ENCODE results near the gene YWHAH.
A peak's percentile ranks its signal among the peaks of the same experiment; 100 is the strongest.
"Not testable (repeated sequence)": the region's sequence is repeated elsewhere in the genome, so short reads cannot be mapped to it uniquely, and the experiment has no call there.

Gene YWHAH

GRCh38 chr22:31951194-31952093 is 7.1 kb downstream of the YWHAH start:
- no peak for DNase-seq

DNA sequence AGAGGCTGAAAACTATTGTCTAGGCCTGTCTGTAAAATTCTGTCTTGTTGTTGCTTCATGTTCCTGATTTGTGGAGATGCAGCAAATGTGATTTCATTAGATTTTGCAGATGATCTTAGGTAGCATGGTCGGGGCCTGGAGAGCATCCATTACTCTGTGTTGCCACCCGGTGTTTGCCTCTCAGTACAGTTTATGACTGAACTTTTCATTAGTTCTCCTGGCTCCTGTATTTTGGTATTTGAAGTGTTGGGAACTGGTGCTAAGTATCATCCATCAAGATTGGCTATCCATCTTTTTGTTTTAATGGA is 7.7 kb downstream of the YWHAH start:
- DNase-seq, result no peak

DNA sequence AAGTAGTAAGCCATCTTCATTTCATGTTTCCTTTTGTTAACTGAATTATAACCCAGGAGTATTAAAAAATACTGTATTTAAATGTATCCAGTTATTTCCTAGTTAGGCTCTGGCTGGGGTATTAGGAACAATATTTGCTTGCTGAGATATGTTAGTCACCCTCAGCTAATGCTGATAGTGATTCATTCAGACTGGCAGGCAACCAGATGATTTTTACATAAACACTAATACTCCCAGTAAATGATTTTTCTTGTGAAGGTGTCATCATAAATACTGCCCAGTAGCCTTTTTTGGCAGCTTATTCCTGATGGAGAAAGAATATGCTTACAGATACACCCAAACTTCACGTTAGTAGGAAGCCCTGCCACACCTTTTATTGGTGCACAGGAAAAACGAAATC is 8.1 kb downstream of the YWHAH start:
- no peak for DNase-seq

DNA sequence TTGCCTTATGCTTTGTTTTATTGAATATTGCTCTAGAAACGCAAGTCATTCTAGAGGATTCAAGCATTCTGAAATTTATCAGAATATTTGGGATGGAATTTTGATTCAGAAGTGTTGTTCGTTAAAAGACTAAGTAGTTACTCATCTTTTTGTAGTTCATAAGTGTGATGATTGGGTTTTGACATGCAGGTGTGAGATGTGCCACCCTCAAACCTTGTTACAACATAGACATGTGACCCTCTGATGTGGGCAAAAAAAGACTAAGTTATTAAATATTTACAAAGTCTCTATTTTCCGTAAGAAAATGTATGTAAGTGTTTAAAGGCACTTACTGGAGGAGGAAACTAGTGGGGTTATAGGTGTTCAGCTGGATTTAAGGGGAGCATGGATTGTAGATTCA is 8.9 kb downstream of the YWHAH start:
- no peak for DNase-seq

DNA sequence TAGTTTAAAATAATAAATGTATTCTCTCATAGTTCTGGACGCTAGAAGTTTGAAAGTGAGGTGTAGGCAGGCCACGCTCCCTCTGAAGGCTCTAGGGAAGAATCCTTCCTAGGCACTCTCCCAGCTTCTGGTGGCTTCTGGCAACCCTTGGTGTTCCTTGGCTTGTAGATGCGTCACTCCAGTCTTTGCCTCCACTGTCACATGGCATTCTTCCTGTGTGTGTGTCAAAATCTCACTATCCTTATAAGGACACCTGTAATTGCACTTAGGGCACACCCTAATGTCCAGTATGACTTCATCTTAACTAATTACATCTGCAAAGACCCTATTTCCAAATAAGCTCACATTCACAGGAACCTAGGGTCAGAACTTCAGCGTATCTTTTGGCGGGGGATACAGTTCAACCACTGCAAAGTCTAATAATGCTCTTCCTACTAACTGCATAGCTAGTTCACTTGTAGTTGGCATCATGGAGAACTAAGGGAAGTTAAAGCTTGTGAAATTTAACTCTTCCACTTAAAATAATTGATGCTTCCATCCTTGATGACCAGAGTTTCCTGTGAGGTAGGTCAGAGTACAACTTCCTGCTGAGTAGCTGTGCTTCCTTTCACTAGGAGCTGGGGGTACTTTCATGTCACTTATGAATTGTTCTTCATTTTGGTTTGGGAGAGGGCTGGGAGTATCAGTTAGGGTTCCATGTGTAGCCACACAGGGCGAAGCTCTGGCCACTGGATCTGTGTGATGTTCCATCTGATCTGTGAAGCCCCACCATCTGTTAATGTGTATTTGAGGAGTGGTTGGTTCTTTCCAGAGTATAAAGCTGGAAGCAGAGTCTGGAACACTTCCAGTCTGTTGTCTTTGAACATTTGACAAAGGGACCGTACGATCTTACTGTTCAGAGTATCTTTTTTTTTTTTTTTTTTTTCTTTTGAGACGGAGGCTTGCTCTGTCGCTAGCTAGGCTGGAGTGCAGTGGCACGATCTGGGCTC is 10.5 kb downstream of the YWHAH start:
- DNase-seq, result no peak

DNA sequence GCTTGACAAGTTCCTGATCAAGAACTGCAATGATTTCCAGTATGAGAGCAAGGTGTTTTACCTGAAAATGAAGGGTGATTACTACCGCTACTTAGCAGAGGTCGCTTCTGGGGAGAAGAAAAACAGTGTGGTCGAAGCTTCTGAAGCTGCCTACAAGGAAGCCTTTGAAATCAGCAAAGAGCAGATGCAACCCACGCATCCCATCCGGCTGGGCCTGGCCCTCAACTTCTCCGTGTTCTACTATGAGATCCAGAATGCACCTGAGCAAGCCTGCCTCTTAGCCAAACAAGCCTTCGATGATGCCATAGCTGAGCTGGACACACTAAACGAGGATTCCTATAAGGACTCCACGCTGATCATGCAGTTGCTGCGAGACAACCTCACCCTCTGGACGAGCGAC is 12.0 kb downstream of the YWHAH start:
- DNase-seq, result no peak

DNA sequence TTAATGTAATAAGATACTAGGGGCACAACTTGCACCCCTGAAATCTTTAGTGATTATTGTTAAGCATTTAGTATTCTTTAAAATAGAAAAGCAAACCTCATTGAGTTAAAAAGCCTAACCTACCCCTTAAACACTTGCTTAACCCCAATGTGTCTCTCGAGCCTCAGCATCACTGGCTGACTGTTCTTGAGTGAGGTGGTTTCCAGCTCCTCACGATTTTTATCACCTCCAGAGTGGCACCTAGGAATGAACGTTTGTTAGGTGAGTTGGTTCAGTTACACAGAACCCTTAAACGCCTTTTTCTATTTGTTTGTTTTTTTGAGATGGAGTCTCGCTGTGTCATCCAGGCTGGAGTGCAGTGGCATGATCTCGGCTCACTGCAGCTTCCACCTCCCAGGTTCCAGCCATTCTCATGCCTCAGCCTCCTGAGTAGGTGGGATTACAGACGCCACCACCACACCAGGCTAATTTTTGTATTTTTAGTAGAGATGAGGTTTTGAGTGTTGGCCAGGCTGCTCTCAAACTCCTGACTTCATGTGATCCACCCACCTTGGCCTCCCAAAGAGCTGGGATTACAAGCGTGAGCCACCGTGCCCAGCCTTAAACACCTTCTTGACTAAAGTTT is 13.7 kb downstream of the YWHAH start:
- DNase-seq, result no peak

GRCh38 chr22:31958625-31959239 is 14.4 kb downstream of the YWHAH start:
- DNase-seq, result no peak

DNA sequence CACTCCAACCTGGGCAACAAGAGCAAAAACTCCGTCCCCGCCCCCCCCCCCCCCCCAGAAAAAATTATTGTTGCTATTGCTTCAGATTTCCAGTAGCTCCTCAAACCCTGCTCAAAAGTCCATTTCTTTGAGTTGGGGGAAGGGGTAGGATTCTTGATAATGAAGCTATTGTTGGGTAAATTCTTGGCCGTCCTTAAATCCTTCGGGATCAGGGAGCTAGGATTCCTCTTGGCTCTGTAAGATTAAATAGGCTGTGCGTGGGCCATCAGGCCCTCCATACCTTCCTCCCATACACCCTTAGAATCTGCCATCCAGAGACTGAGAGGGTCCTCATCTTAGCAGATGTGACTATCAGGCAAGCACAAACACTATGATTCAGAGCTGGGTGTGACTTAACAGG is 16.4 kb downstream of the YWHAH start:
- DNase-seq, result no peak

DNA sequence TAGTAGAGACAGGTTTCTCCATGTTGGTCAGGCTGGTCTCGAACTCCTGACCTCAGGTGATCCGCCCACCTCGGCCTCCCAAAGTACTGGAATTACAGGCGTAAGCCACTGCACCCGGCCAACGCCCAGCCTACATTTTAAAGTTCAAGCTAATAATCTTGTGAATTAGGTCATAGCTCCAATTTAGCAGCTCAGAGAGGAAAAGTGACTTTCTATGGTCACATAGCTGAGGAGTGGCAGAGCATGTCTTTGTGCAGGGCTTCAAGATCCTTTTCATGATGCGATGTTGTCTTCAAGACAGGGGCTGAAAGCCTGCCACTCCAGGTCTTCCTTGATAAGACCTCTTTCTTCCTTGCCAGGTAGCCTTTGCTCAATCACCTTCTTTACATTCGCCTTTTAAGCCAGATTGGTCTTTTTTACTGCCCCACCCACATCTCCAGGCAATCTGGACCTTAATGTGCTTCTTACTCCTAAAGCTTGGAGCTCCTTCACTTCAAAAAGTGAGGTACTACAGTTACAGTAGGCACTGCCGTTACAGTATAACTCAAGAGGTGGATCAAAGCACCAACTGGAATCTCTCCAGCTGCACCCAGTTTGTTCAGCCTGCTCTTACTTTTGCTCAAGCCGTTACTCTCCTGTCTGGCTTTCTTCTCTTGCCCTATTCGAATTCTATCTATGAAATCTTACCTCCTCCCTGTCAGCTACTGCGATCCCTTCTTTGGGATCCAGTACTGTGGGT is 18.2 kb downstream of the YWHAH start:
- DNase-seq, result no peak

GRCh38 chr22:31968022-31968421 is 23.7 kb downstream of the YWHAH start:
- no peak for DNase-seq

DNA sequence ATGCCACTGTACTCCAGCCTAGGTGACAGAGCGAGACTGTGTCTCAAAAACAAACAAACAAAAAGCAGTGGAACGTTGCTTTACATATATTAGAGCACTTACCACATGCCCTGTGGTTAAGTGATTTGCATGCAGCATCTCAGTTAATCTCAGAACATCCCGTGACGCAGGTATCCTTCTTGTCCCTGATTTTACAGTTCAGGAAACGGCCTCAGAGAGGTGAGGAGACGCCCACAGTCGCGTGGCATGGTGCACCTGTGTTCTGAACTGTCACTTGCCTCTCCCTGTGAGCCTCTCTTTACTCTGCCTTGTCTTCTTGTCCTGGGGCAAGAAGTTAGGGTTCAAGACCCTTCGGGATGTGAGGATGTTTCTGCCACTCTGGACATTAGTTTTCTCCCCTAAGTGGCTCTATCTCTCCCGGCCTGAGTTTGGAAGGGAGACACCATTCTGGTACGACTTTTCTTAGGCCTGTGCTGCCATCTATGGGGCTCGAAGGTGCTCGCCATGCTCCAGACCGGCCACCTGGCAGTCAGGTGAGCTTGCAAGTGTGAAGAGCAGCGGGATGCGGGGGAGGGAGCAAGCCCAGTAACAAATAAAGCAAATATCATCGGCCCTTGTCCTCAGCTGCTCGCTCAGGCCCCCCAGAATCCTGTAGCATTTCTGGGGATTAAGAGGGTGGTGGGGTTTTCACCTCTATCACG is 25.6 kb downstream of the YWHAH start:
- peak; percentile 32 for DNase-seq

DNA sequence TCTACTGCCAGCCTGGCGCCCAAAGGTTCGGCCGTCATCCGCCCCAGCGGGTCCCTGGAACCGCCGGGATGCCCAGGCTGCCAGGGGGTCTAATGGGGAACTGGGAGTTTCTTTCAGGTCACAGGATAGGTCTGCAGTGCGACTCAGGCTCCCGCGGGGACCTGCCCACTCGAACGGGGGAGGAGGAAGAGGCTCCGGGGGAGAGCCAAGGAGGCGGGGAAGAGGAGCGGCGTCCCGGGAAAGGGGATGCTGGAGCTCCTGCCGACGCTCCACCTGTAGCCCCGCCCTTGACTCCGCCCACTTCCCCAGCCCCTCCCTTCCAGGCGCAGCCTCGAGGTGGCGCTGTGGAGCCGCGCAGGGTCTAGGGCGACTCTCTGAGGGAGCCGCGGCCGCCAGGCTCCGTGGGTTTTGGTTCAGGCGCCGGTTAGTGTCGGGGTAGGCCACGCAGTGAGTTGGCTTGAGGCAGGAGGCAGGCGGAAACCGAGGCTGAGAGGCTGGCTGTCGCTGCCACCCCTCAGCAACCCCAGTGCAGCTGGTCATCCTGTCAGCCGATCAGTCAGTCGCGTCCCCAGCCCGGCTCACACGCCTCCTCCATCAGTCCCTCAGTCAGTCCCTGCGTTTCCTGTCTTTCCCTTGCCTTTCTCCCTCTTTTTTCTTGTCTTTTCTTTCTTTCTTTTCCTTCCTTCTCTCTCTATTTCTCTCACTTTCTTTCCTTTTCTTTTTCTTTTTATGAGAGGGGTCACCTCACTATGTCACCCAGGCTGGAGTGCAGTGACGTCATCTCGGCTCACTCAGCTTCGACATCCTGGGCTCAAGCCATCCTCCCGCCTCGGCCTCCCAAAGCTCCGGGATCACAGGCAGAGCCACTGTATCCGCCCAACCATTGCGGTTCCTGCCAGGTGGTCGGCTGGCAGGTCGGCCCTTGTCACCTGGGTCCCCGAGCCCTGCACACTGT is 26.4 kb downstream of the YWHAH start:
- peak; percentile 67 for DNase-seq

DNA sequence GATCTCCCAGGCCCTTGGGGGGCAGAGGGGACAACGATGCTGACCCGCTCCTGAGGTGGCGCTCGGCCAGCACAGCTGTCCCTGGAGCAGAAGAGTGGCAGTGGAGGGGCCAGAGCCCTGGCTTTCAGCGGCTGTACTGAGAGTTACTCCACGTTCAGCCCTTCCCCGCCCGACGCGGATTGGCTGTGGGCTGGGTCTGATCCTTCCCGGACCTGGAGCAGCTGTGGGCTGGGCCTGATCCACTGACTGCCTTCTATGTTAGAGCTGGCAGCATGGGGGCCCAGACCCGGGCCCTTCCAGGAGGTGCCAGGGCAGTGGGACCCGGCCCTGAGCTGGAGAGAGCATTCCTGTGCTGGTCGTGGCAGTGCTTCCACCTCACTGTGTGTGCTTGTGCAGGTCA is 27.8 kb downstream of the YWHAH start:
- no peak for DNase-seq

DNA sequence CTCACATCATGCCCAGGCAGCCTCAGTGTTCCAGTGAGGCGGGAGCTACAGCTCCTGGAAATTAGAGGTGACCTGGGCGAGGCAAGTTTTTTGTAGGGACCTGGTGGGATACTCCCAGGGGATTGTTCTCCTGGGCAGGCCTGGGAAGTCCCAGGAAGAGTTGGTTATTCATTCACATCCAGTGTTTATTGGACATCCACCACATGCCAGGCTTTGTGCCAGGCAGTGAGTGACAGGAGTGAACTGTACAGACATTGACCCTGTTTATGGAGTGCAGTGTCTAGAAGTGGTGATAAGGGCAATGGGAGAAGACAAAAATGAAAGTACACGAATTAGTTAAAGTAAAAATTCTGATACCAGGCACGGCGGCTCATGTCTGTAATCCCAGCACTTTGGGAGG is 29.4 kb downstream of the YWHAH start:
- DNase-seq, result no peak

- peak; percentile 74 for DNase-seq
Measured at GRCh38 chr22:31977141-31977841, 33.0 kb downstream of the YWHAH start.

DNA sequence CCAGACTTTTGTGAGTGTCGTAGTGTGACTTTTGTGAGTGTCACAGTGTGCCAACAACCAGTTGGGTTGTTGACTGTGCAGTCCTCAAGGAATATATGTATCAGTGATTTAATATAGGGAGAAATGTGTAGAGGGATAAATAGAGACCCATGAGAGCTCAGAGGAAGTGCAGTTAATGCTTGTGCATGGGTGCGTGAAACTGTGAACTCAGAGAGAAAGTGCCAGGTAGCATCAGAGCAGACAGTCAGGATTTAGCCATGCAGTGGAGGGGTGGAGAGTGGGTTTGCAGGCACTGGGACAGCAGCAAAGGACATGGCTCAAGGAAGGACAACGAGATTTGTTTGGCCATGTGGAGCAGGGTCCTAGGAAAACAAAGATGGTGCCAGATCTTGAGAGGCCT is 33.6 kb downstream of the YWHAH start:
- DNase-seq, result no peak

DNA sequence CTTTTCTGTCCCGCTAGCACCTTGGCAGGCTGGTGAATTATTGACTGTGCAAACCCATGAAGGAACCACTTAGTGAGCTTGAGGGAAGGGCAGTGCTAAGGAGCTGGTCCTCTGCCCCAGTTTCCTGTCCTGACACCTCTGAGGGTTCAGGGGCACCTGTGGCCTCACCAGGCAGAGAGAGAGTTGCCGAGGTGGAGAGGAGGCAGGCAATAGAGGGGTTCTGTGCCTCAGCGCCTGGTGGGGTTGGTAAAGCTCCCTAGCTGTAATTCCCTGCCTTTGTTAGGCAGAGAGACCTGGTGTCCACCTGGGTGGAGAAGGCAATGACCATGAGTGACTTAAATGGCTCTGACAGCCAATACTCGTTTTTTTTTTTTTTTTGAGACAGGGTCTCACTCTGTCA is 36.3 kb downstream of the YWHAH start:
- DNase-seq, result no peak

DNA sequence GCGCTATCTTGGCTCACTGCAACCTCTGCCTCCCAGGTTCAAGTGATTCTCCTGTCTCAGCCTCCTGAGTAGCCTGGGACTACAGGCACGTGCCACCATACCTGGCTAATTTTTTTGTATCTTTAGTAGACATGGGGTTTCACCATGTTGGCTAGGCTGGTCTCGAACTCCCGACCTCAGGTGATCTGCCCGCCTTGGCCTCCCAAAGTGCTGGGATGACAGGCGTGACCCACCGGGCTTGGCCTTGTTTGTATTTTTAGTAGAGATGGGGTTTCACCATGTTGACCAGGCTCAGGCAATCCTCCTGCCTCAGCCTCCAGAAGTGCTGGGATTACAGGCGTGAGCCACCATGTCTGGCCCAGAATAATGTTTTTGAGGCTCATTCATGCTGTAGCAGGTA is 37.6 kb downstream of the YWHAH start:
- DNase-seq, result not testable (repeated sequence)
